NK-92 (cell line): Measurements from ENCODE around the gene CFAP251.
"Not testable (repeated sequence)": the region's sequence is repeated elsewhere in the genome, so short reads cannot be mapped to it uniquely, and the experiment has no call there.

Source experiments
- DNase-seq: peaks from one replicate; lab custom pipeline; 2025; ENCODE audit not compliant: unreplicated experiment; lab: John Stamatoyannopoulos, UW

Gene CFAP251

GRCh38 chr12:122023339-122024131 lies 105.1 kb downstream of the CFAP251 start:
- DNase-seq = no peak

DNA sequence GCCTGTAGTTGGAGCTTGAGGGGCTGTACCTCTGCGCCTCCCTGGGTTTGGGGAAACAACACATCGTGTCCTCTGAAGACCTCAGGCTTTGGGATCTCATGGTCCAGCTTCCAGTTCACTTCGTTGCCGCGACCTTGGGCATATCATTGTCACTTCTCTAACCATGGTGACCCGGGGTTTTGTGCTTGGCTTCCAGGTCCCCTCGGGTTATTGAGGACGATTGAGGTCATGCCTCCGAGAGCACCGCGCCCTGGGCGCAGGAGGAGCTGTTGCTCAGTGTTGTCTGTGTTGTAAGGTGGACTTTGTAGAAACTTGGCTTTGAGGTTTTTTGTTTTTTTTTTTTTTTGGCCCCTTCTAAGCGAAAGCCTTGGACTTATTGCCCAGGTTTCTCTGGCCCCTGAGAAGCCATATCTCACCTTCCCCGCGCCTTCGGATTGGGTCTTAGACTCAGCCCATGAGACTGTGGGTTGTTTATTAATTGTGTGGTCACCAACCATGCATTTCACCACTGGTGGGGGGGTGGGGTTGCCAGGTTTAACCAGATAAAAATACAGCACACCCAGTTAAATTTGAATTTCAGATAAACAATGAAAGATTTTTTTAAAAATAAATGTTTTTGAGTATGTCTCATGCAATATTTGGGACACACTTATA lies 105.9 kb downstream of the CFAP251 start:
- no peak for DNase-seq

DNA sequence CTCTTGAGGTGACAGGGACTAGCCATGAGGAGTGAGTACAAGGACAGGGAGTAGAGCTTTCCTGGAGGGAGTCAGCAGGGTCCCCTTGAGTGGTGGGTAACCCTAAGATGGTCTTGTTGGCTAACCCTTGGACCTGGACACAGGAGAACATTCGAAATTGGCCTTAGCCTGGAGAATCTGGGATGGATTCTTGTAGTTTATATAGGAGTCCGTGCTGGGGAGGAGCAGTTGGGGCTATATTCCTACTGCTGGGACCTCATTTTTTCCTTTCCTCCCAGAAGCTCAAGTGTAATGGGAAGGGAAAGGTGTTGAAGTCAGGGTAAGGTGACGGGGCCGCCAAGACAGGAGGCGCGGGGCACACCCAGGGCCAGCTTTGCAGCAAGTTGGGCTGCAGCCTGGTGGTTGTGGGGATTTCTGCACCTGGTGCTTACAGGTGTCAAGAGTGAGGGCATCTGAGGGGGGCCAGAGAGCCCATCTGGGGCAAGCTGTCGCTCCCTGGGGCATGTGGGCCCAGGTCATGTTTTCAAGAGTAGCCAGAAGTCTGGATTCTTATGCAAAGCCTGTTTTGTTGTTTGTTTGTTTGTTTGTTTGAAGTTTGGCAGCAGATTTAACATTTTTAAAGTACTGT lies 108.4 kb downstream of the CFAP251 start:
- DNase-seq = no peak

DNA sequence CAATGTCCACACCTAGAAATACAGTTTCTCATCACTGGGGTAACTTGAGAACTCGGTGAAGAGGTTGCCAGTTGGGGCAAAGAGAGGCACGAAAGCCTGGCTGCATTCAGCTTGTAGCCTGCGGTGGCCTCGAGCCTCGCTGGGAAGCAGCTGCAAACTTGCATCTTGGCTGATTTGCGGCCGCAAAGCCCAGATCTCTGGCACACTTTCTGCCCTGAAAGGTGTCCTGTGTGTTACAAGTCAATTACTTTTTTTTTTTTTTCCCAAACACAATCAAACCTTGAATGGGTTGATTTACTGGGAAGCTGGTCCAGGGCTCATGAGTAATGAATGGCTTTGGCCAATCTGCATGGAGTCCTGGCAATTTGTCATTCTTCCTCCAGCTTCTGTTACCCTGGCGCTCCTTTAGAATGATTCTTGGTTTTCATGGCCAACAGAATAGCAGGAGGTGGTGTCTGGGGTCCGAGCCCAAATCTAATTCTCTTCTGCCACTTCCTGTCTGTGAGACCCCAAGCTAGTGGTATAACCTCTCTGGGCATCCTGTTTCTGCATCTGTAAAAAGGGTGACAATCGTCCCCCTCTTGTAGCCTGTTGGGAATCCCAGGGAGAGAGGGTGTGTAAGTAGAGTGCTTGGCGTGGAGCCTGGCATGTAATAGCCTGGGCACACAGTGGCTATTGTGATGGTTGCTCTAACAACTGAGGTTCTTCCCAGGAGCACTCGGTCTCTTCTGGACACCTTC lies 109.9 kb downstream of the CFAP251 start:
- no peak for DNase-seq

GRCh38 chr12:122028905-122029560 lies 110.6 kb downstream of the CFAP251 start:
- no peak for DNase-seq

DNA sequence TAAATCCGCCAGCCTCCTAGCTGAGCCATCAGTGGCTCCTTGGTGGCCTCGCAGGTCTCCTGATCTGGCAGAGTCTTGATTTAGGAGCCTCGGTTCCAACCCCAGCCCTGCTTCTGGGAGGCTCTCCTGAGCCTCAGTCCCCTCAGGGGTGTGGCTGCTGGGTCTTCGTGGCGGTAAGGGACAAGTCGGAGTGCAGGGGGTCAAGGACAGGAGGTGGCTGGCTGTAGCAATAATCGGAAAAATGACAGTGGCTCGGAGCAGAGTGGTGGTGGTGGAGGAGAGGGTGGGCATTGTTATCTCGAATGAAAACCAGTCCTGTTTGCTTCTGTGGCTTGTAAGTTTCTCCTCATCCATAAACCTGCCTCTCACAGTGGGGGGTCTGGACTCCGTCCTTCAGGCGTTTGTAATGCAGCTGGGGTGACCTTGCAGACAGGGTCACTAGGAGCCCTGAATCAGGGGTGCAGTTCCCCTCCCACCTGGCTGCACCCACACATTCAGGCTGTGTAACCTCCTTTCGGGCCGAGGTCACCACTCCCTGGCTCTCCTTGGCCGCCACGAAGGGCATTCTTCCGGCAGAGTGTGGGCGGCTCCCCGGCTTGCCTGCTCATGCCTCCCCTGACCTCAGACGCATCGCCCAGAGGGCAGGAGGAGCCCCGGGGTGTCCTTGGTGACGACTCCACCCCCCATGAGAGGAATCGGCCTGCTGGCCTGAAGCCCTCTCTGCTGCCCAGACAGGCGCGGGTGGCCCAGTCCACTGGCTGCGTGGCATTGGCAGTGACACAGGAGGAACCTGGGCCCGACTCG lies 111.4 kb downstream of the CFAP251 start:
- DNase-seq = no peak

GRCh38 chr12:122030424-122031035 lies 112.1 kb downstream of the CFAP251 start:
- DNase-seq = no peak

GRCh38 chr12:122031342-122032216 lies 113.2 kb downstream of the CFAP251 start:
- DNase-seq = no peak

DNA sequence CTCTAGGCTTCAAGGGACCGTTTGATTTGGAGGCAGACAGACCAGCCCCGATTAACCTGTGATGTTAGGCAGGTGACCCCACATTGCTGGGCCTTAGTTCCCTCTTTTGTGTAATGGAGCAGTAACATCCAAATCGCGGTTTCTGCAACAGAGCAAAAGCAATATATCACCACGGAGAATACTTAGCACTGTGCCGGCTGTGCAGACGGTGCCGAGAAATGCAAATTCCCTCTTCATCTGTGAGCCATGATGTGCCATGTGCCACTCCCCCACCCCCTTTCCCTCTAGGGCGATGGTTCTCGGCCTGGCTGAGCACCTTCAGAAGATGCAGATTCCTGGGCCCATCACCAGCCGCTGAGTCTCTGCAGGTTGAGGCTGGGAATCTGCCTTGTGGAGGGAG lies 114.2 kb downstream of the CFAP251 start:
- DNase-seq = no peak

DNA sequence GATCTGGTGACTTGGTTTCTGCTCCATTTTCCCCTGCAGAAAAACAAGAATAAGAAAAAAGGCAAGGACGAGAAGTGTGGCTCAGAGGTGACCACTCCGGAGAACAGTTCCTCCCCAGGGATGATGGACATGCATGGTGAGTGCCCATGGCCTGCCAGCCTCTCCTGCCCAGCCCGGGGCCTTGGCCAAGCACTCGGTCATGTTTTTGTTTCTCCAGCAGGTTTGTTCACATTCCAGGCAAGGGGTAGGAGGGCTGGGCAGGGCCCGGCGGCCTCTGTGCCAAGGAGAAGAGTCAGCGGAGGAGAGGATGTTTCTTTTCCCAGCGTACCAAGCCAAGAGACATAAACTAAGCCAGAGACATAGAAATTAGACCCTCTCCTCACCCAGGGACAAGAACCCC lies 116.9 kb downstream of the CFAP251 start:
- no peak for DNase-seq

DNA sequence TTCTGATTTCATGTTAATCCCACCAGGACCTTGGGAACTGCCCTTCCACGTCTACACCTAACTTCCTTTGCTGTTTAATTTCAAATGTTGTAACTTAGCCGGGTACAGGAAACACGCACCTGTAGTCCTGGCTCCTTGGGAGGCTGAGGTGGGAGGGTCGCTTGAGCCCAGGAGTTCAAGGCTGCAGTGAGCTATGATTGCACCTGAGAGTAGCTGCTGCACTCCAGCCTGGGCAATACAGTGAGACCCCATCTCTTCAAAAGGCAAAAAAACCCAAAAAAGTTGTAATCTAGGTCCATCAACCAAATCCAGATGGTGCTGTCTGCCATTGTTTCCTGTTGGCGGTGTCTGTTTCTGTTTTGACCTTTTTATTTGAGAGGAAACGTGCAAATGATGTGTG lies 117.8 kb downstream of the CFAP251 start:
- no peak for DNase-seq

- DNase-seq = no peak
These were observed 122.4 kb downstream of the CFAP251 start for GRCh38 chr12:122040579-122041386.

- not testable (repeated sequence) for DNase-seq
These were observed 123.1 kb downstream of the CFAP251 start for GRCh38 chr12:122041458-122041857.

- no peak for DNase-seq
These were observed 124.5 kb downstream of the CFAP251 start for GRCh38 chr12:122042910-122043309.

DNA sequence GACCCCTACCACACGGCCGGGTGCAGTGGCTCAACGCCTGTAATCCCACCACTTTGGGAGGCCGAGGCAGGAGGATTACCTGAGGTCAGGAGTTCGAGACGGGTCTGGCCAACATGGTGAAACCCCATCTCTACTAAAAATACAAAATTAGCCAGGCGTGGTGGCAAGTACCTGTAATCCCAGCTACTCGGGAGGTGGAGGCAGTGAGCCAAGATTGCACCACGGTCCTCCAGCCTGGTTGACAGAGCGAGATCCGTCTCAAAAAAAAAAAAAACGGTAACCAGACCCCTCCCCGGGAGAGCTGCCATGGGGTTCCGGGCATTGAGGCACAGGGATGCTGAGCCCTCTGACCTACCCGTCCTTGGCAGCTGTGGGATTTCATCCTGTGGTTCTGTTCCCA lies 125.1 kb downstream of the CFAP251 start:
- no peak for DNase-seq

DNA sequence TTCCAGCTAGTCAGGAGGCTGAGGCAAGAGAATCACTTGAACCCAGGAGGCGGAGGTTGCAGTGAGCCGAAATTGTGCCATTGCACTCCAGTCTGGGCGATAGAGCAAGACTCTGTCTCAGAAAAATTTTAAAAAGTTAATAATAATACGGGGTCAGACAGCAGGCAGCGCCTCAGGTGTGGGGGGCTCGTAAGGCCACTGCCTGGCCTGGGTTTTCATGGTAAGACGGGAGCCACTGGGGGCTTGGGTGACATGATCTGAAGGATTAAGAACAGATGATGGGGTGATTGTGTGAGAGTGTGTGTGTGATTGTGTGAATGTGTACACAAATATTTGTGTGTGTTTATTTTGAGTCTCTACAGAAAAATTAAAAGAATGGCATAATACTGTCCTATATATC lies 126.9 kb downstream of the CFAP251 start:
- no peak for DNase-seq

GRCh38 chr12:122046145-122046544 lies 127.8 kb downstream of the CFAP251 start:
- no peak for DNase-seq

- DNase-seq = no peak
These were observed 129.8 kb downstream of the CFAP251 start for GRCh38 chr12:122048151-122048550.
